Posterior vena cava (tissue), 2 donors: ENCODE data around the gene PRPS1L1. TPM values are rescaled to one million over a fixed set of nuclear protein-coding genes. Genes with fewer than 3 reads are reported as not detected.

Source experiments
- DNase-seq: peaks from one replicate; pipeline ENCODE4 v3.0.0-alpha.2; 2020; ENCODE audit warnings: low spot score
- intact Hi-C, 2 donors: fragments of 100-400 bp; cut with DNase I; formaldehyde crosslinking; loops; one replicate each; pipeline versions ENCODE4 v1.14.1 to v1.14.2; 2022 to 2023
- total RNA-seq, 2 donors: library from RNA; stranded (reverse); fragmentation: NEBNext Ultra II Directional; extraction: Animal tissue kit (Norgen Biotek cat#: 25700); gene quantifications; one replicate each; pipeline ENCODE4 v1.2.1, GENCODE V29; 2021
- donor health status: DM: yes; HTN: yes; CAD: no.
- donor health status: DM: yes; HTN: yes; CAD: no.

The PRPS1L1 gene
- total RNA-seq, 2 donors from 2014 or later: not detected

GRCh38 chr7:17983221-17984062, 44.2 kb downstream of the PRPS1L1 start:
- DNase-seq: no peak
- intact Hi-C loops: loop anchor here in 1 of 2 donors (5.0 kb wide), 1 partner anchor 1254 kb away; no protein-coding TSS in a partner anchor

- intact Hi-C loops: no loop called here
Measured at GRCh38 chr7:17976952-17977351, 50.7 kb downstream of the PRPS1L1 start.

More at GRCh38 chr7:17976952-17977351, 50.7 kb downstream of the PRPS1L1 start:
- DNase-seq: no peak

Other genes with a start within 250 kb of the PRPS1L1 start
- gene SNX13, start 87.4 kb downstream of the PRPS1L1 start, total RNA-seq: 10 to 100 TPM; 50.6 to 51.2 TPM